Endothelial cell of umbilical vein (primary cell): ENCODE data around the gene TMEM167A. TPM values are rescaled to one million over a fixed set of nuclear protein-coding genes. Genes with fewer than 3 reads are reported as not detected.

Experiments used
- BruUV-seq: library from RNA; stranded (reverse); fragments of 400-500 nt; replicated peaks from 2 replicates; lab custom pipeline; 2021; lab: Mats Ljungman, UMichigan
- CTCF ChIA-PET: fragments of 300-600, 350-600 bp; sonication (Branson Sonifier 250); formaldehyde crosslinking; loops from one replicate; lab custom pipeline; 2021; ENCODE audit warnings: antibody characterized with exemption, inconsistent platforms; lab: Charles Lee
- POLR2A ChIA-PET: fragments of 300-600, 350-600 bp; sonication (Branson Sonifier 250); formaldehyde crosslinking; loops from one replicate; lab custom pipeline; 2021; ENCODE audit warnings: antibody characterized with exemption, inconsistent platforms; lab: Charles Lee
- DNase-seq: peaks from one replicate; pipeline ENCODE4 v3.0.0-alpha.2; 2011; ENCODE audit warnings: low read depth, low spot score
- FAIRE-seq: peaks from 2 replicates; lab custom pipeline; 2011; peaks lifted over from hg19 to GRCh38; lab: Jason Lieb, UNC
- H2AFZ ChIP-seq: 2 replicates; pipeline ENCODE4 v1.6.0; 2012; ENCODE audit warnings: low read depth, low read length, control low read depth, inconsistent platforms
- H3K27ac ChIP-seq: 2 replicates; pipeline ENCODE4 v1.5.1; 2011; ENCODE audit warnings: low read depth, mild to moderate bottlenecking, control low read depth, low read length, moderate library complexity; ENCODE audit not compliant: insufficient read depth
- H3K27me3 ChIP-seq, 2 experiments: 2 replicates each; pipeline versions ENCODE4 v1.6.0 to v1.6.1; 2011; ENCODE audit warnings: low read length in 2 of 2, mixed read lengths in 1 of 2; ENCODE audit not compliant: control insufficient read depth in 2 of 2, insufficient read depth in 2 of 2
- H3K36me3 ChIP-seq, 2 experiments: 2 replicates in 1 of 2; 3 replicates in 1 of 2; pipeline ENCODE4 v1.5.1; 2011; ENCODE audit warnings: low read length in 2 of 2, mild to moderate bottlenecking in 1 of 2, moderate library complexity in 1 of 2; ENCODE audit not compliant: control insufficient read depth in 2 of 2, insufficient read depth in 2 of 2; ENCODE audit errors: extremely low read depth in 1 of 2
- H3K4me1 ChIP-seq: 3 replicates; pipeline ENCODE4 v1.5.1; 2011; ENCODE audit warnings: mild to moderate bottlenecking, low read length; ENCODE audit not compliant: control insufficient read depth, insufficient read depth; ENCODE audit errors: extremely low read depth
- H3K4me2 ChIP-seq: 2 replicates; pipeline ENCODE4 v1.6.1; 2011; ENCODE audit warnings: low read length, control low read depth, mixed read lengths; ENCODE audit not compliant: insufficient read depth
- H3K4me3 ChIP-seq, 3 experiments: fragments of 200-600 bp in 1 of 3; sonication (generic), shearing (Covaris generic) in 1 of 3; replicated peaks in 1 of 3; 2 replicates each; pipeline ENCODE4 v1.5.1; 2011 to 2016; ENCODE audit warnings: control low read depth in 3 of 3, low read length in 3 of 3, mild to moderate bottlenecking in 2 of 3, inconsistent platforms in 1 of 3, low read depth in 1 of 3, moderate library complexity in 1 of 3; ENCODE audit not compliant: insufficient read depth in 1 of 3
- H3K79me2 ChIP-seq: 2 replicates; pipeline ENCODE4 v1.6.0; 2012; ENCODE audit warnings: low read length, inconsistent platforms; ENCODE audit not compliant: control insufficient read depth, insufficient read depth
- H3K9ac ChIP-seq: replicated peaks from 2 replicates; pipeline ENCODE3; 2011; ENCODE audit warnings: low read length, control low read depth; ENCODE audit not compliant: insufficient read depth; ENCODE audit errors: extremely low read depth
- H3K9me1 ChIP-seq: replicated peaks from 3 replicates; pipeline ENCODE4 v1.6.0; 2011; ENCODE audit warnings: mild to moderate bottlenecking, low read length; ENCODE audit not compliant: control insufficient read depth, insufficient read depth; ENCODE audit errors: extremely low read depth
- H3K9me3 ChIP-seq: replicated peaks from 2 replicates; pipeline ENCODE4 v1.5.1; 2012; ENCODE audit warnings: low read length, inconsistent platforms; ENCODE audit not compliant: control insufficient read depth, insufficient read depth
- H4K20me1 ChIP-seq: replicated peaks from 2 replicates; pipeline ENCODE3; 2011; ENCODE audit warnings: mild to moderate bottlenecking, low read length; ENCODE audit not compliant: control insufficient read depth, insufficient read depth; ENCODE audit errors: extremely low read depth
- CTCF ChIP-seq, 2 donors: IDR thresholded peaks; 1 replicate in 1 of 2; 2 replicates in 1 of 2; pipeline ENCODE4 v1.5.1; 2011; ENCODE audit warnings: low read length in 2 of 2, mild to moderate bottlenecking in 2 of 2, moderate library complexity in 2 of 2, control low read depth in 1 of 2, inconsistent platforms in 1 of 2, low read depth in 1 of 2; ENCODE audit not compliant: insufficient read depth in 1 of 2; ENCODE audit errors: extremely low read depth in 1 of 2
- EZH2 ChIP-seq: IDR thresholded peaks from 2 replicates; pipeline ENCODE4 v1.6.1; 2012; ENCODE audit warnings: borderline replicate concordance, low read depth, mild to moderate bottlenecking, moderate library complexity, low read length, inconsistent platforms; ENCODE audit not compliant: severe bottlenecking
- FOS ChIP-seq: IDR thresholded peaks from 2 replicates; pipeline ENCODE4 v1.6.1; 2011; ENCODE audit warnings: mild to moderate bottlenecking, low read length, moderate library complexity, borderline replicate concordance; ENCODE audit not compliant: insufficient read depth
- GATA2 ChIP-seq: IDR thresholded peaks from 2 replicates; pipeline ENCODE4 v1.7.0; 2011; ENCODE audit warnings: low read depth, mild to moderate bottlenecking, moderate library complexity, mixed read lengths, low read length; ENCODE audit not compliant: insufficient read length, insufficient read depth
- JUN ChIP-seq: IDR thresholded peaks from 2 replicates; pipeline ENCODE4 v1.6.1; 2011; ENCODE audit warnings: borderline replicate concordance, low read depth; ENCODE audit not compliant: insufficient read length, insufficient read depth
- MYC ChIP-seq: IDR thresholded peaks from one replicate; pipeline ENCODE4 v1.6.1; 2011; ENCODE audit warnings: mild to moderate bottlenecking, low read depth, low read length
- POLR2A ChIP-seq: IDR thresholded peaks from 2 replicates; pipeline ENCODE4 v1.6.1; 2012; ENCODE audit warnings: low read depth, mild to moderate bottlenecking, control low read depth, low read length
- dilution Hi-C: fragments of 300-500 bp; cut with MboI; formaldehyde crosslinking; loops from one replicate; pipeline ENCODE4 v1.15.0; 2019; ENCODE audit warnings: low sequenced_read_pairs; ENCODE audit not compliant: extremely low pct_ligation_motif_present
- intact Hi-C: fragments of 100-400 bp; cut with micrococcal nuclease; formaldehyde crosslinking; loops from one replicate; pipeline ENCODE4 v1.10.0; 2022
- polyA plus RNA-seq, 4 experiments: library from polyadenylated mRNA; depleted of rRNA in 3 of 4; stranded (reverse) in 3 of 4; unstranded in 1 of 4; fragments of >200 nt; gene quantifications; 2 replicates each; pipeline versions ENCODE4 v1.2.1 to v1.2.3, GENCODE V29; 2011 to 2012; ENCODE audit warnings: missing spikeins in 1 of 4
- total RNA-seq: library from RNA; stranded (reverse); gene quantifications from 2 replicates; pipeline ENCODE4 v1.2.3, GENCODE V29; 2021

The TMEM167A gene
- total and polyA plus RNA-seq, 2 donors (not counting 3 experiments of a cell fraction or from before 2014, with no cell fraction given): 20.2 to 64.4 TPM

GRCh38 chr5:83042507-83042906 lies 34.7 kb downstream of the TMEM167A start:
- Histone ChIP-seq H3K27me3 (no peaks in the 10 kb centered on the region), H2AFZ (no peak overlapping the region), H3K4me3 (no peak overlapping the region), H3K27ac (no peak overlapping the region), H3K9ac (no peak overlapping the region), H3K9me3 (no peaks in the 10 kb centered on the region), H4K20me1 (no peaks in the 10 kb centered on the region), H3K9me1 (no peaks in the 10 kb centered on the region), H3K79me2 (no peaks in the 10 kb centered on the region), H3K4me2 (no peak overlapping the region), H3K4me1 (no peaks in the 10 kb centered on the region), H3K36me3 (no peaks in the 10 kb centered on the region)
- FAIRE-seq (no peak), DNase-seq (no peak)
- dilution Hi-C loops: no loop called here
- TF ChIP-seq JUN (no peak), MYC (no peak), EZH2 (no peak), FOS (no peak)
- CTCF ChIA-PET: no interaction called here
- intact Hi-C loops: no loop called here
- no TSS peak for BruUV-seq
- POLR2A ChIA-PET: no interaction called here

GRCh38 chr5:83038924-83039323 lies 38.3 kb downstream of the TMEM167A start:
- H3K4me2 ChIP-seq: no peak overlapping the region
- intact Hi-C loops: no loop called here
- H3K36me3 ChIP-seq: no peaks in the 10 kb centered on the region
- no TSS peak for BruUV-seq
- H3K4me3 ChIP-seq: no peak overlapping the region
- H3K4me1 ChIP-seq: no peaks in the 10 kb centered on the region
- no peaks in the 10 kb centered on the region for H3K9me1 ChIP-seq
- CTCF ChIA-PET: interaction anchor here (1.1 kb wide), 1 partner anchor 9 kb away, joined by 3 read pairs; no protein-coding TSS in a partner anchor
- POLR2A ChIA-PET: no interaction called here
- FAIRE-seq (no peak), DNase-seq (no peak)
- no peaks in the 10 kb centered on the region for H3K79me2 ChIP-seq
- H2AFZ ChIP-seq: no peak overlapping the region
- H3K9ac ChIP-seq: no peak overlapping the region
- H4K20me1 ChIP-seq: no peaks in the 10 kb centered on the region
- TF ChIP-seq POLR2A (no peak), CTCF (IDR thresholded peaks at IDR 0.05; ENCODE audit: extremely low read depth in 1 of 2, insufficient read depth in 1 of 2, low read depth in 1 of 2, low read length in 2 of 2) (no peak), MYC (no peak), FOS (no peak), JUN (no peak), GATA2 (no peak)
- H3K27ac ChIP-seq: no peak overlapping the region
- dilution Hi-C loops: no loop called here
- H3K27me3 ChIP-seq: no peaks in the 10 kb centered on the region
- no peaks in the 10 kb centered on the region for H3K9me3 ChIP-seq
